Ramos (cell line): ENCODE data around the gene ANAPC4.

ENCODE experiments used
- in situ Hi-C: fragments of 300-500 bp; cut with MboI; formaldehyde crosslinking; loops from one replicate; pipeline ENCODE4 v1.14.3; 2022; ENCODE audit warnings: low sequenced_read_pairs; ENCODE audit not compliant: unreplicated experiment

Gene ANAPC4

GRCh38 chr4:25466966-25467697 lies 90.1 kb downstream of the ANAPC4 start:
- in situ Hi-C loops = no loop called here

- in situ Hi-C loops = no loop called here
Observed at GRCh38 chr4:25467843-25468242, 90.8 kb downstream of the ANAPC4 start.
